ENCODE measurements around the gene LRRC36. TPM values are rescaled to one million over a fixed set of nuclear protein-coding genes. Genes with fewer than 3 reads are reported as not detected.

LRRC36 gene
- total and polyA plus RNA-seq, 9 of the 15 experiments (the other 6 are each of a cell fraction or from before 2014, with no cell fraction given): 0.09 to 0.40 (median 0.17) TPM; not detected in 1

DNA sequence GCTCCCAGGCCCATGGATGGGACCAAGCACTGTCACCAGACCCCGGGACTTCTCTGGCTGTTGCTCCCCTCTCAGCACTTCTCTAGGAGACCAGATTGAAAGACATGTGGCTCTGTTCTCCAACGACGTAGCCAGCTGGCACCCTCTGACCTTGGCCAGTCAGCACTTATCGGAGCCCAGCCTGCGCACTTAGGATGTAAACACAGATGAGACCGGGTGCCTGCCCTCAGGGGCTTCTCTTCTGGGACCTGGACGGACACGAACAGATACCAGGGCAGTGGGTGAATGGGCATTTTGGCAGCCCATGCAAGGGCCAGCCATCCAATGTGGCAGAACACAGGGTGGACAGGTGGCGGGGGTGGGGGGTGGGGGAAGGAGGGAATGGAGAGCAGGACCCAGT, 83.0 kb downstream of the LRRC36 start:
- no peak overlapping the region for H3K27ac ChIP-seq (ENCODE audit: extremely low read depth, low read depth, low read length)
- H3K9me3 ChIP-seq (replicated peaks; ENCODE audit: control insufficient read depth, insufficient read depth, low read depth, low read length): no peaks in the 10 kb centered on the region
- H2AFZ ChIP-seq (ENCODE audit: low read depth, low read length): no peak overlapping the region
- no peak overlapping the region for H3K4me2 ChIP-seq (ENCODE audit: insufficient read depth, low read length)
- ATAC-seq (no peak), FAIRE-seq (no peak), DNase-seq (ENCODE audit: extremely low read depth in 1 of 4, low spot score in 3 of 4) (no peak)
- BruUV-seq (replicated peaks): no TSS peak
- TF ChIP-seq ZFP36 (IDR thresholded peaks at IDR 0.05; ENCODE audit: low read depth, low read length, partially characterized antibody) (no peak), FOXK1 (CRISPR knock-in tag; IDR thresholded peaks at IDR 0.05; ENCODE audit: borderline replicate concordance) (no peak), KLF6 (CRISPR knock-in tag; IDR thresholded peaks at IDR 0.05; ENCODE audit: borderline replicate concordance) (no peak), ZNF23 (CRISPR knock-in tag; IDR thresholded peaks at IDR 0.05) (no peak), ZZZ3 (IDR thresholded peaks at IDR 0.05) (no peak), HLTF (IDR thresholded peaks at IDR 0.05) (no peak), TSC22D4 (tag; IDR thresholded peaks at IDR 0.05) (no peak), ZNF316 (IDR thresholded peaks at IDR 0.05) (no peak), SMARCA4 (IDR thresholded peaks at IDR 0.05) (no peak), BHLHE40 (IDR thresholded peaks at IDR 0.05; ENCODE audit: low read length) (no peak), GTF2A2 (tag; IDR thresholded peaks at IDR 0.05) (no peak), ZNF121 (CRISPR knock-in tag; conservative IDR thresholded peaks at IDR 0.05) (no peak)
- TF ChIP-seq, protein P1, sequence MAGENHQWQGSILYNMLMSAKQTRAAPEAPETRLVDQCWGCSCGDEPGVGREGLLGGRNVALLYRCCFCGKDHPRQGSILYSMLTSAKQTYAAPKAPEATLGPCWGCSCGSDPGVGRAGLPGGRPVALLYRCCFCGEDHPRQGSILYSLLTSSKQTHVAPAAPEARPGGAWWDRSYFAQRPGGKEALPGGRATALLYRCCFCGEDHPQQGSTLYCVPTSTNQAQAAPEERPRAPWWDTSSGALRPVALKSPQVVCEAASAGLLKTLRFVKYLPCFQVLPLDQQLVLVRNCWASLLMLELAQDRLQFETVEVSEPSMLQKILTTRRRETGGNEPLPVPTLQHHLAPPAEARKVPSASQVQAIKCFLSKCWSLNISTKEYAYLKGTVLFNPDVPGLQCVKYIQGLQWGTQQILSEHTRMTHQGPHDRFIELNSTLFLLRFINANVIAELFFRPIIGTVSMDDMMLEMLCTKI (IDR thresholded peaks at IDR 0.05; ENCODE audit: partially characterized antibody): no peak
- TF ChIP-seq, protein P2, sequence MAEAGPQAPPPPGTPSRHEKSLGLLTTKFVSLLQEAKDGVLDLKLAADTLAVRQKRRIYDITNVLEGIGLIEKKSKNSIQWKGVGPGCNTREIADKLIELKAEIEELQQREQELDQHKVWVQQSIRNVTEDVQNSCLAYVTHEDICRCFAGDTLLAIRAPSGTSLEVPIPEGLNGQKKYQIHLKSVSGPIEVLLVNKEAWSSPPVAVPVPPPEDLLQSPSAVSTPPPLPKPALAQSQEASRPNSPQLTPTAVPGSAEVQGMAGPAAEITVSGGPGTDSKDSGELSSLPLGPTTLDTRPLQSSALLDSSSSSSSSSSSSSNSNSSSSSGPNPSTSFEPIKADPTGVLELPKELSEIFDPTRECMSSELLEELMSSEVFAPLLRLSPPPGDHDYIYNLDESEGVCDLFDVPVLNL (CRISPR knock-in tag; IDR thresholded peaks at IDR 0.05; ENCODE audit: low read depth): no peak
- no peaks in the 10 kb centered on the region for H3K79me2 ChIP-seq (ENCODE audit: control insufficient read depth, insufficient read depth, low read length)
- H4K20me1 ChIP-seq (replicated peaks; ENCODE audit: control insufficient read depth, insufficient read depth, low read length): 0 out of 2 replicates have a peak, but pooled peaks cover 4% of the 10 kb centered on the region
- in situ Hi-C loops (cut with MboI) (loop anchor here (25.0 kb wide), 1 partner anchor 447 kb away; the partner anchor contains the start of gene CES3), intact Hi-C loops (cut with micrococcal nuclease) (loop anchor here (10.0 kb wide), 2 partner anchors 45 to 395 kb away; no protein-coding TSS in a partner anchor)
- H3K36me3 ChIP-seq (ENCODE audit: control insufficient read depth, insufficient read depth, low read length): no peaks in the 10 kb centered on the region
- H3K27me3 ChIP-seq (ENCODE audit: control insufficient read depth in 2 of 2, insufficient read depth in 2 of 2, low read length in 2 of 2): peaks cover 44 to 81% of the 10 kb centered on the region in 2 experiments
- no peaks in the 10 kb centered on the region for H3K9me1 ChIP-seq (ENCODE audit: control insufficient read depth, insufficient read depth, low read length)
- ChIA-PET CTCF (ENCODE audit: low intra/inter-chr PET ratio) (no interaction called here), POLR2A (no interaction called here)
- peaks cover 0 to 4% of the 10 kb centered on the region in 2 experiments; a peak in 2 of 5 replicates for H3K4me1 ChIP-seq (replicated peaks in 1 of 2; ENCODE audit: control insufficient read depth in 2 of 2, insufficient read depth in 2 of 2, low read length in 2 of 2)
- no peak overlapping the region for H3K9ac ChIP-seq (ENCODE audit: insufficient read depth in 1 of 2, low read depth in 2 of 2, low read length in 2 of 2)
- H3K4me3 ChIP-seq: no peak overlapping the region
- WGBS (ENCODE audit: insufficient coverage, low coverage, missing lambda C conversion rate): under 1% methylated on average over 8 of the region's 9 CpGs

All from K562 (cell line).